ENCODE results near the gene STPG2. TPM values are rescaled to one million over a fixed set of nuclear protein-coding genes. Genes with fewer than 3 reads are reported as not detected.

The STPG2 gene
- total RNA-seq, 1 donor: under 0.01 TPM

DNA sequence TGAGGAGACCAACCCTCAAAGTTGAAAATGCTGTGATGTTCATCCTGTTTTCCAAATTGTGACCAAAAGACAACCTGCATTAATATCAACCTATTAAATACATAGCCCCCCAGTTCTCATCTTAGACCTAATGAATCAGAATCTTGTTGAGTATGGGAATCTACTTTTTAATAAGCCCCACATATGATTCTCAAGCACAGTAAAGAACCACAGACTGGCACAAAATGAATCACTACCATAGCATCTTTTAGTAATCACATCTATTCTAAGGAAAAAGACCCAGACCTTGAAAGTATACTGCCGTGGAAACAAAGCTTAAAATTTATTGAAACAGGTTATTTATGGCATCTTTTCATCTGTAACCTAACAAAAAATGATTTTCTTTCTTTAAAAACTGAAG lies 152.9 kb downstream of the STPG2 start:
- TF ChIP-seq, protein P1, sequence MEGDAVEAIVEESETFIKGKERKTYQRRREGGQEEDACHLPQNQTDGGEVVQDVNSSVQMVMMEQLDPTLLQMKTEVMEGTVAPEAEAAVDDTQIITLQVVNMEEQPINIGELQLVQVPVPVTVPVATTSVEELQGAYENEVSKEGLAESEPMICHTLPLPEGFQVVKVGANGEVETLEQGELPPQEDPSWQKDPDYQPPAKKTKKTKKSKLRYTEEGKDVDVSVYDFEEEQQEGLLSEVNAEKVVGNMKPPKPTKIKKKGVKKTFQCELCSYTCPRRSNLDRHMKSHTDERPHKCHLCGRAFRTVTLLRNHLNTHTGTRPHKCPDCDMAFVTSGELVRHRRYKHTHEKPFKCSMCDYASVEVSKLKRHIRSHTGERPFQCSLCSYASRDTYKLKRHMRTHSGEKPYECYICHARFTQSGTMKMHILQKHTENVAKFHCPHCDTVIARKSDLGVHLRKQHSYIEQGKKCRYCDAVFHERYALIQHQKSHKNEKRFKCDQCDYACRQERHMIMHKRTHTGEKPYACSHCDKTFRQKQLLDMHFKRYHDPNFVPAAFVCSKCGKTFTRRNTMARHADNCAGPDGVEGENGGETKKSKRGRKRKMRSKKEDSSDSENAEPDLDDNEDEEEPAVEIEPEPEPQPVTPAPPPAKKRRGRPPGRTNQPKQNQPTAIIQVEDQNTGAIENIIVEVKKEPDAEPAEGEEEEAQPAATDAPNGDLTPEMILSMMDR (IDR thresholded peaks at IDR 0.05; ENCODE audit: extremely low read depth, low read depth, low read length): no peak

DNA sequence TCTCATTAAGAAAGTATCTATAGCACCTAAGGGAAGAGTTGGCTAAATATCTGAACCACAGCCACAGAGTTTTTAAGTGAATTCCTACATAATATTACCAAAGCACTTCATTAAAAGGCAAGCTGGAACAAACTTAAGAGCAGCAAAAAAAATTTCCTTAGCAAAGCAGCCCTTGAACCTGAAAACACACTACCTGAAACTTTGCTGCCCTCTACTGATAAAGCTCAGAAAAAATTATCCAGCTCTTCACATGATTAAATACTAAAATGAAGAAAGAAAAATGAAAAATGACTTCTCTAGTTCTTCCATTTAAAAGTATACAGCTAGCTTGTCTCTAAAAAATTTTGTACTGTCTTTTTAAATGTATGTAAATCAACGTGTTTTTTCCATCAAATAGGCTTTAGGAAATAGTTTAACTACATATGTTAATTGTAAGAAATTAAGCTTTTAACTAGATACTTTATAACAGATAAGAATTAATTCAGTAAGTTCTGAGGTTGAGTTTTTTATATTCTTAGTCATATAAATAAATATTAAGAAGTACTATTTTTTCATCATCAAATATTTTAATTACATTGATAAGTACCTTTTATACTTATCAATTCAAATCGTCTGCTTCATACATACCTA lies 156.1 kb downstream of the STPG2 start:
- no peaks in the 10 kb centered on the region for H3K9me3 ChIP-seq (ENCODE audit: low read depth, low read length)
- H3K27me3 ChIP-seq (ENCODE audit: insufficient read depth, low read length): no peaks in the 10 kb centered on the region
- H2AFZ ChIP-seq (ENCODE audit: low read length): no peak overlapping the region
- H3K4me1 ChIP-seq (ENCODE audit: insufficient read depth, low read length): no peaks in the 10 kb centered on the region
- TF ChIP-seq, protein P1 (IDR thresholded peaks at IDR 0.05; ENCODE audit: extremely low read depth, low read depth, low read length): peak; percentile 23
- H3K36me3 ChIP-seq (ENCODE audit: insufficient read depth, low read length): no peaks in the 10 kb centered on the region
- no peaks in the 10 kb centered on the region for H4K20me1 ChIP-seq (ENCODE audit: insufficient read depth, low read length)
- H3K4me3 ChIP-seq (ENCODE audit: insufficient read depth, low read length): no peak overlapping the region
- H3K27ac ChIP-seq (ENCODE audit: low read depth, low read length): no peak overlapping the region
- H3K4me2 ChIP-seq (ENCODE audit: insufficient read depth, low read length): no peak overlapping the region
- H3K79me2 ChIP-seq (ENCODE audit: insufficient read depth, low read length): no peaks in the 10 kb centered on the region
- no peak for DNase-seq (ENCODE audit: insufficient read length, low spot score, missing footprints)

More for the DNA sequence above, 152.9 kb downstream of the STPG2 start:
- H3K4me3 ChIP-seq (ENCODE audit: insufficient read depth, low read length): no peak overlapping the region
- no peaks in the 10 kb centered on the region for H3K36me3 ChIP-seq (ENCODE audit: insufficient read depth, low read length)
- no peak for DNase-seq (ENCODE audit: insufficient read length, low spot score, missing footprints)
- H3K9me3 ChIP-seq (ENCODE audit: low read depth, low read length): no peaks in the 10 kb centered on the region
- no peaks in the 10 kb centered on the region for H3K27me3 ChIP-seq (ENCODE audit: insufficient read depth, low read length)
- no peak overlapping the region for H3K4me2 ChIP-seq (ENCODE audit: insufficient read depth, low read length)
- no peaks in the 10 kb centered on the region for H4K20me1 ChIP-seq (ENCODE audit: insufficient read depth, low read length)
- H3K4me1 ChIP-seq (ENCODE audit: insufficient read depth, low read length): no peaks in the 10 kb centered on the region
- H2AFZ ChIP-seq (ENCODE audit: low read length): no peak overlapping the region
- no peak overlapping the region for H3K27ac ChIP-seq (ENCODE audit: low read depth, low read length)
- H3K79me2 ChIP-seq (ENCODE audit: insufficient read depth, low read length): no peaks in the 10 kb centered on the region

DNA sequence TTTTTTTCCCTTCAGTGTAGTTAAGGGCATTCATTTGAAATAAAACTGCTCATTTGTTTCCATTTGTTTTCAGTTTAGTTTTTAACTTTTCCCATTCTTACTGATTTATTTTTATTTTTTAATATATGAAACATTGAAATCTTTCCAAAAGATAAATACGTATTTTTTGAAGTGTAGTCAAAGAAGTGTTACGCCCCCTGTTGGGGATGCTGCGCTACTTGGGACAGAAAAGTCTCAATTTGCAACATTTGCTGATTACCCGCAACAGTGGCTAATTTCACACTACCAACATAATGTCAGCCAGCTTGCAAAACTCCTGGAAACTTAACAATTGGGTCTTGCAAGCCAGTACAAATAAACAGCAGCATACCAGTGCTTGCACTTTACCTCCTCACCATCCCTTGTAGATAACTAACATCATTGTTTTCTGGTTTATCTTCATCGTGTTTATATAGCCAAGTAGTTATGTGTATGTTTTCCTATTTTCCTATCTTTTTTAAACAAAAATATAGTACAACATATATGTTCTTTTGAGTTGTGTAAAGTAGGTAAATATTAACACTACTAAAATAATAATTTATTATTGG lies 158.6 kb downstream of the STPG2 start:
- TF ChIP-seq, protein P1 (IDR thresholded peaks at IDR 0.05; ENCODE audit: extremely low read depth, low read depth, low read length): peak; percentile 16
- DNase-seq (ENCODE audit: insufficient read length, low spot score, missing footprints): peak; percentile 15
- H3K27ac ChIP-seq (ENCODE audit: low read depth, low read length): no peak overlapping the region
- no peak overlapping the region for H2AFZ ChIP-seq (ENCODE audit: low read length)
- H3K4me2 ChIP-seq (ENCODE audit: insufficient read depth, low read length): no peak overlapping the region
- no peaks in the 10 kb centered on the region for H3K79me2 ChIP-seq (ENCODE audit: insufficient read depth, low read length)
- H3K27me3 ChIP-seq (ENCODE audit: insufficient read depth, low read length): no peaks in the 10 kb centered on the region
- no peaks in the 10 kb centered on the region for H3K36me3 ChIP-seq (ENCODE audit: insufficient read depth, low read length)
- H4K20me1 ChIP-seq (ENCODE audit: insufficient read depth, low read length): no peaks in the 10 kb centered on the region
- no peaks in the 10 kb centered on the region for H3K4me1 ChIP-seq (ENCODE audit: insufficient read depth, low read length)
- H3K4me3 ChIP-seq (ENCODE audit: insufficient read depth, low read length): no peak overlapping the region
- H3K9me3 ChIP-seq (ENCODE audit: low read depth, low read length): no peaks in the 10 kb centered on the region

DNA sequence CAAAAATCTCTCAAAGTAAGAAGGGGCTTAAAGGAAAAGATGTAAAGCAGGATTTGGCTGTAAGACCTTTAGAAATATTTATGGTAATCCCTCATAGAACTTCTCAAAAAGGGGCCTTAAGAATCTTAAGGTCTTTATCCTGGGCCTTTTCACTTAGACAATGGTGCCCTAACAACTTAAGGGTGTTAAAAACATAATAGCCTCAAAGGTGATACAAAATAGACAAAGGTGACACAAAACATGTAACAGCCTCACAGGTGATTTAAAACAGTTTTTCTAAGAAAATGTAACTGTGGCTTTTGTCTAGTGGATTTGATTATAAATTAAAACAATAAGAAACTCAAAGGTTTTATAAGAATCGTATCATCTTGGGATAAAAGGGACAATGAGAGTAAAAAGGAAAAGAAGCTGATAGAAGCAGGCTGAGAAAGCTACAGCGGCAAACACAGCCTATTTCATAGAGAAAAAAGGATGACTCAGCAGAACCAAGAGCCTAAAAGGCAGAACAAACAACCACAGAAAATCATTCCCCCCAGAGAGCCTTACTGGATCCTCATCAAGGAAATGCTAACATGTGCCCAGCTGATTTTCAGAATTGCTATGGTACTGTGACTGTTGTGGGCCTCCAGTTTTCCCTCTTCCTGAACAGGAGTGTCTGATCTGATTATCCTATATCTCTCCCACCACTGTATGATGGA lies 164.3 kb downstream of the STPG2 start:
- Histone ChIP-seq H3K27ac (ENCODE audit: low read depth, low read length) (no peak overlapping the region), H4K20me1 (ENCODE audit: insufficient read depth, low read length) (no peaks in the 10 kb centered on the region), H3K4me1 (ENCODE audit: insufficient read depth, low read length) (no peaks in the 10 kb centered on the region), H3K79me2 (ENCODE audit: insufficient read depth, low read length) (no peaks in the 10 kb centered on the region), H2AFZ (ENCODE audit: low read length) (no peak overlapping the region), H3K4me2 (ENCODE audit: insufficient read depth, low read length) (no peak overlapping the region), H3K36me3 (ENCODE audit: insufficient read depth, low read length) (no peaks in the 10 kb centered on the region), H3K9me3 (ENCODE audit: low read depth, low read length) (no peaks in the 10 kb centered on the region), H3K27me3 (ENCODE audit: insufficient read depth, low read length) (no peaks in the 10 kb centered on the region), H3K4me3 (ENCODE audit: insufficient read depth, low read length) (no peak overlapping the region)
- no peak for DNase-seq (ENCODE audit: insufficient read length, low spot score, missing footprints)
- TF ChIP-seq, protein P1 (IDR thresholded peaks at IDR 0.05; ENCODE audit: extremely low read depth, low read depth, low read length): no peak

All from osteoblast (primary cell).